WTC11 (cell line): ENCODE measurements around the gene DNAJC16. TPM values are rescaled to one million over a fixed set of nuclear protein-coding genes. Genes with fewer than 3 reads are reported as not detected.

Experiments
- ATAC-seq: fragments of 200-7000 bp; cut with Tn5 transposase; 2 replicates; pipeline ENCODE4 v1.10.0; 2021; ENCODE audit warnings: mild to moderate bottlenecking, moderate library complexity
- CTCF ChIA-PET: fragments of 300-600 bp; sonication (Branson Sonifier 250); formaldehyde crosslinking; loops from one replicate; lab custom pipeline; 2021; ENCODE audit warnings: antibody characterized with exemption; lab: Charles Lee
- POLR2A ChIA-PET: fragments of 350-600 bp; sonication (Branson Sonifier 250); formaldehyde crosslinking; loops from one replicate; lab custom pipeline; 2021; ENCODE audit warnings: antibody characterized with exemption; lab: Charles Lee
- DNase-seq: peaks from one replicate; pipeline ENCODE4 v3.0.0; 2021; ENCODE audit warnings: low spot score
- H3K27ac Mint-ChIP-seq: 2 replicates; pipeline ENCODE4 v1.8.0; 2021; ENCODE audit warnings: mixed read lengths
- H3K27me3 Mint-ChIP-seq: 2 replicates; pipeline ENCODE4 v1.8.0; 2021; ENCODE audit warnings: low read depth, mild to moderate bottlenecking, moderate library complexity, mixed read lengths
- H3K36me3 Mint-ChIP-seq: 2 replicates; pipeline ENCODE4 v1.8.0; 2021; ENCODE audit warnings: mixed read lengths
- H3K4me1 Mint-ChIP-seq: 2 replicates; pipeline ENCODE4 v1.8.0; 2022; ENCODE audit warnings: mixed read lengths
- H3K4me3 Mint-ChIP-seq: 2 replicates; pipeline ENCODE4 v1.8.0; 2021; ENCODE audit warnings: mild to moderate bottlenecking, moderate library complexity, mixed read lengths
- H3K9me3 Mint-ChIP-seq: 2 replicates; pipeline ENCODE4 v1.8.0; 2021; ENCODE audit warnings: mixed read lengths
- EMX1 ChIP-seq: fragments of 250-450 bp; sonication (Bioruptor Pico); IDR thresholded peaks from 2 replicates; pipeline ENCODE4 v1.8.0; 2021; ENCODE audit warnings: mild to moderate bottlenecking
- FOXJ3 ChIP-seq: sonication (generic); formaldehyde crosslinking; IDR thresholded peaks from 2 replicates; pipeline ENCODE4 v1.9.0; 2021; ENCODE audit warnings: missing genetic modification reagents, mild to moderate bottlenecking, borderline replicate concordance
- FOXP1 ChIP-seq: sonication (generic); formaldehyde crosslinking; IDR thresholded peaks from 2 replicates; pipeline ENCODE4 v1.8.0; 2022; ENCODE audit warnings: missing genetic modification reagents, mild to moderate bottlenecking, moderate library complexity, borderline replicate concordance
- GABPB1 ChIP-seq: sonication (generic); formaldehyde crosslinking; IDR thresholded peaks from 2 replicates; pipeline ENCODE4 v1.8.1; 2023; ENCODE audit warnings: mild to moderate bottlenecking, missing genetic modification reagents
- JAZF1 ChIP-seq: fragments of 250-450 bp; sonication (Bioruptor Pico); IDR thresholded peaks from 2 replicates; pipeline ENCODE4 v1.9.0; 2021; ENCODE audit warnings: moderate library complexity, mild to moderate bottlenecking, inconsistent platforms
- SMAD4 ChIP-seq: sonication (generic); formaldehyde crosslinking; IDR thresholded peaks from 2 replicates; pipeline ENCODE4 v1.8.0; 2022; ENCODE audit warnings: mild to moderate bottlenecking, missing genetic modification reagents
- SOX15 ChIP-seq: fragments of 250-450 bp; sonication (Bioruptor Pico); IDR thresholded peaks from 2 replicates; pipeline ENCODE4 v1.9.0; 2021; ENCODE audit warnings: mild to moderate bottlenecking
- SP1 ChIP-seq: sonication (generic); formaldehyde crosslinking; conservative IDR thresholded peaks from 2 replicates; pipeline ENCODE4 v1.8.1; 2022; ENCODE audit warnings: missing genetic modification reagents
- TCF7 ChIP-seq: sonication (generic); formaldehyde crosslinking; IDR thresholded peaks from 2 replicates; pipeline ENCODE4 v1.8.0; 2022; ENCODE audit warnings: mild to moderate bottlenecking, low read depth, missing genetic modification reagents, moderate library complexity
- TEAD1 ChIP-seq: sonication (generic); formaldehyde crosslinking; IDR thresholded peaks from 2 replicates; pipeline ENCODE4 v1.8.0; 2022; ENCODE audit warnings: mild to moderate bottlenecking, missing genetic modification reagents
- TEAD4 ChIP-seq: sonication (generic); formaldehyde crosslinking; IDR thresholded peaks from 2 replicates; pipeline ENCODE4 v1.8.0; 2022; ENCODE audit warnings: mild to moderate bottlenecking, missing genetic modification reagents
- ZNF121 ChIP-seq: sonication (generic); formaldehyde crosslinking; IDR thresholded peaks from 2 replicates; pipeline ENCODE4 v1.8.0; 2023; ENCODE audit warnings: missing genetic modification reagents
- ZNF232 ChIP-seq: sonication (generic); formaldehyde crosslinking; IDR thresholded peaks from 2 replicates; pipeline ENCODE4 v1.8.0; 2022; ENCODE audit warnings: mild to moderate bottlenecking, missing genetic modification reagents
- ZNF263 ChIP-seq: sonication (generic); formaldehyde crosslinking; IDR thresholded peaks from 2 replicates; pipeline ENCODE4 v1.8.1; 2022; ENCODE audit warnings: low read depth, mild to moderate bottlenecking, moderate library complexity, missing genetic modification reagents
- ZNF671 ChIP-seq: fragments of 250-450 bp; sonication (Bioruptor Pico); IDR thresholded peaks from 2 replicates; pipeline ENCODE4 v1.8.0; 2021; ENCODE audit warnings: mild to moderate bottlenecking
- total RNA-seq: library from RNA; stranded (reverse); gene quantifications from 3 replicates; pipeline ENCODE4 v1.2.3, GENCODE V29; 2021
- TF ChIP-seq, protein P1 (sequence below): sonication (generic); formaldehyde crosslinking; IDR thresholded peaks from 2 replicates; pipeline ENCODE4 v1.8.1; 2023; ENCODE audit warnings: mild to moderate bottlenecking, moderate library complexity, missing genetic modification reagents
- TF ChIP-seq, protein P2 (sequence below): sonication (generic); formaldehyde crosslinking; IDR thresholded peaks from 2 replicates; pipeline ENCODE4 v1.8.0; 2023; ENCODE audit warnings: missing genetic modification reagents
- TF ChIP-seq, protein P3 (sequence below): sonication (generic); formaldehyde crosslinking; IDR thresholded peaks from 2 replicates; pipeline ENCODE4 v1.8.1; 2023; ENCODE audit warnings: mild to moderate bottlenecking, missing genetic modification reagents
- TF ChIP-seq, protein P4 (sequence below): sonication (generic); formaldehyde crosslinking; IDR thresholded peaks from 2 replicates; pipeline ENCODE4 v1.8.1; 2023; ENCODE audit warnings: mild to moderate bottlenecking, missing genetic modification reagents, moderate library complexity
- TF ChIP-seq, protein P5 (sequence below): sonication (generic); formaldehyde crosslinking; IDR thresholded peaks from 2 replicates; pipeline ENCODE4 v1.8.1; 2022; ENCODE audit warnings: mild to moderate bottlenecking, missing genetic modification reagents, moderate library complexity, borderline replicate concordance
- TF ChIP-seq, protein P6 (sequence below): sonication (generic); formaldehyde crosslinking; IDR thresholded peaks from 2 replicates; pipeline ENCODE4 v1.8.0; 2023; ENCODE audit warnings: missing genetic modification reagents, mild to moderate bottlenecking, borderline replicate concordance

Gene DNAJC16
- total RNA-seq, 1 experiment from 2014 or later: 16.4 TPM

DNA sequence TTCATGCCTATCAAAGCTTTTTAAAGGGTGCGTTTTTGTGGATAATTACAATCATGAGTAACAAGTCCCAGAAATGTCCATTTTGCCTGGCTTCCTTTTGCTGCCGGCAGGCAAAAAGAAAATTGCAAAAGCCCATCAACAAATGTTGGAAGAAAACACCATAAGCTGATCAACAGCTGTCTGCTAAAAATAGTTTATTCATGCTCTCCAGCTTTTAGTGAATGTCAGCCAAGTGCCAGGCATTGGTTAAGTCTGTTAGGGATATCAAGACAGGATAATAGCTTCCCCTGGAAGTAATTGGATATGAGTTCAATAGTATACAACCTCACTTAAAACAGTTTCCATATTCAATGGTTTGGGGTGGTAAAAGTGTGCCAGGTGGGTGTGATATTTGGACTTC is 71.8 kb downstream of the DNAJC16 start (continued):
- TF ChIP-seq, protein P1, sequence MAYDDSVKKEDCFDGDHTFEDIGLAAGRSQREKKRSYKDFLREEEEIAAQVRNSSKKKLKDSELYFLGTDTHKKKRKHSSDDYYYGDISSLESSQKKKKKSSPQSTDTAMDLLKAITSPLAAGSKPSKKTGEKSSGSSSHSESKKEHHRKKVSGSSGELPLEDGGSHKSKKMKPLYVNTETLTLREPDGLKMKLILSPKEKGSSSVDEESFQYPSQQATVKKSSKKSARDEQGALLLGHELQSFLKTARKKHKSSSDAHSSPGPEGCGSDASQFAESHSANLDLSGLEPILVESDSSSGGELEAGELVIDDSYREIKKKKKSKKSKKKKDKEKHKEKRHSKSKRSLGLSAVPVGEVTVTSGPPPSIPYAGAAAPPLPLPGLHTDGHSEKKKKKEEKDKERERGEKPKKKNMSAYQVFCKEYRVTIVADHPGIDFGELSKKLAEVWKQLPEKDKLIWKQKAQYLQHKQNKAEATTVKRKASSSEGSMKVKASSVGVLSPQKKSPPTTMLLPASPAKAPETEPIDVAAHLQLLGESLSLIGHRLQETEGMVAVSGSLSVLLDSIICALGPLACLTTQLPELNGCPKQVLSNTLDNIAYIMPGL (CRISPR knock-in tag): no peak
- TF ChIP-seq SOX15: no peak
- TF ChIP-seq, all 79 proteins: peak for 0

DNA sequence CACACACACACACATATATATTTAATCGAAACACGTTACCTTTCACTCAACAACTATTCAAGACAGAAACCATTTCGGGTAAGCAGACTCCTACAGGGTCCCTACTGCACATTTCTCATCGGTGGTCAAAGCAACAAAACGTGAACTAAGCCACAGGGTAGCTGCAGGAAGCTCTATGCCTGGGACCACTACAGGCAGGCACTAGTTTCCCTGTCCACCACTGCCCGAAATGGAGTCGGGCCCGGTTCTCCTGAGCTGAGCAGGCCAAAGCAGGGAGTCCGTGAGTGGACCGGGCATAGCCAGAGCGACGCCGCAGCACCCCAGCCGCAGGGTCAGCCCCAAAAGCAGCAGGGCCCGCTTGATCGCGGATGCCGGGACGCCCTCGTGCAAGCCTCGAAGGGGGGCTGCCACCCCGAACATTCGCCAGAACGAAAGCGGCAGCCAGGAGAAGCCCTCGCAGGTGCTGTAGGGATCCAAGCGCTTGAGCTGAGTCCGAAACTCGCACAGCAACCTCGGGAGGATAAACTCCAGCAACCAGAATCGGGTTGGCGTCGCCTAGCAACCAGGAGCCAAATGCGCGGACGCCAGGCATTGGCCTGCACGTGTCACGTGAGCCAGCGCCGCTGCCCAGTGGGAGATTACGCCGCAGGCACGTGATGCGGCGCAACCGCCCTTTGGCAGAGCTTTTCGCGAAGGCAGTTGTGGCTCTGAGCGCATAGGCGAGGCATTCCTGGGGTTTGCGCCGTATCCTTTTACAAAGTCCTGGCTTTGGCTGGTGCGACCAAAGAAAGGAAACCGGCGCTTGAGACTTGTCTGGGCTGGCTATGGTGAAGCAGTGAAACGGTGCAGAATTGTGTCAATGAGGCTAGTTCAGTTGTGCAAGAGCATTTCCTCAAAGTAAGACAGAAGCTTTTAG is 76.7 kb downstream of the DNAJC16 start:
- ChIA-PET CTCF (interaction anchor here (0.7 to 1.2 kb wide), 7 partner anchors 9 to 154 kb away, joined by 3 to 7 read pairs (median 3); no protein-coding TSS in a partner anchor), POLR2A (interaction anchor here (0.6 to 1.5 kb wide), 6 partner anchors 11 to 76 kb away, joined by 3 to 7 read pairs (median 3); no protein-coding TSS in a partner anchor)
- Mint-ChIP-seq H3K36me3 (no peaks in the 10 kb centered on the region), H3K4me3 (peak overlapping the region; percentile 69), H3K27ac (peak overlapping the region; percentile 31; the same call in 1 of the 2 replicates), H3K27me3 (peaks cover 41% of the 10 kb centered on the region), H3K9me3 (peaks cover 8% of the 10 kb centered on the region; the same call in 1 of the 2 replicates), H3K4me1 (peaks cover 7% of the 10 kb centered on the region)
- ATAC-seq (peak; percentile 94), DNase-seq (peak; percentile 97)
- TF ChIP-seq SP1 (CRISPR knock-in tag) (peak; percentile 91), EMX1 (no peak), ZNF263 (CRISPR knock-in tag) (peak; percentile 73), GABPB1 (CRISPR knock-in tag) (peak; percentile 77), SOX15 (no peak), TEAD1 (CRISPR knock-in tag) (peak; percentile 99), TCF7 (CRISPR knock-in tag) (peak; percentile 97), ZNF232 (peak; percentile 99), JAZF1 (no peak), SMAD4 (CRISPR knock-in tag) (peak; percentile 84; the same call in 1 of the 2 replicates), TEAD4 (peak; percentile 78; the same call in 1 of the 2 replicates), FOXP1 (CRISPR knock-in tag) (peak; percentile 100), ZNF121 (peak; percentile 70; the same call in 1 of the 2 replicates), ZNF671 (CRISPR knock-in tag) (no peak), FOXJ3 (CRISPR knock-in tag) (peak; percentile 81; the same call in 1 of the 2 replicates)
- TF ChIP-seq, protein P1 (CRISPR knock-in tag): peak; percentile 67; the same call in 1 of the 2 replicates
- TF ChIP-seq, protein P2, sequence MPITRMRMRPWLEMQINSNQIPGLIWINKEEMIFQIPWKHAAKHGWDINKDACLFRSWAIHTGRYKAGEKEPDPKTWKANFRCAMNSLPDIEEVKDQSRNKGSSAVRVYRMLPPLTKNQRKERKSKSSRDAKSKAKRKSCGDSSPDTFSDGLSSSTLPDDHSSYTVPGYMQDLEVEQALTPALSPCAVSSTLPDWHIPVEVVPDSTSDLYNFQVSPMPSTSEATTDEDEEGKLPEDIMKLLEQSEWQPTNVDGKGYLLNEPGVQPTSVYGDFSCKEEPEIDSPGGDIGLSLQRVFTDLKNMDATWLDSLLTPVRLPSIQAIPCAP (CRISPR knock-in tag): peak; percentile 97
- TF ChIP-seq, protein P3, sequence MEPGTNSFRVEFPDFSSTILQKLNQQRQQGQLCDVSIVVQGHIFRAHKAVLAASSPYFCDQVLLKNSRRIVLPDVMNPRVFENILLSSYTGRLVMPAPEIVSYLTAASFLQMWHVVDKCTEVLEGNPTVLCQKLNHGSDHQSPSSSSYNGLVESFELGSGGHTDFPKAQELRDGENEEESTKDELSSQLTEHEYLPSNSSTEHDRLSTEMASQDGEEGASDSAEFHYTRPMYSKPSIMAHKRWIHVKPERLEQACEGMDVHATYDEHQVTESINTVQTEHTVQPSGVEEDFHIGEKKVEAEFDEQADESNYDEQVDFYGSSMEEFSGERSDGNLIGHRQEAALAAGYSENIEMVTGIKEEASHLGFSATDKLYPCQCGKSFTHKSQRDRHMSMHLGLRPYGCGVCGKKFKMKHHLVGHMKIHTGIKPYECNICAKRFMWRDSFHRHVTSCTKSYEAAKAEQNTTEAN (CRISPR knock-in tag): peak; percentile 97
- TF ChIP-seq, protein P4, sequence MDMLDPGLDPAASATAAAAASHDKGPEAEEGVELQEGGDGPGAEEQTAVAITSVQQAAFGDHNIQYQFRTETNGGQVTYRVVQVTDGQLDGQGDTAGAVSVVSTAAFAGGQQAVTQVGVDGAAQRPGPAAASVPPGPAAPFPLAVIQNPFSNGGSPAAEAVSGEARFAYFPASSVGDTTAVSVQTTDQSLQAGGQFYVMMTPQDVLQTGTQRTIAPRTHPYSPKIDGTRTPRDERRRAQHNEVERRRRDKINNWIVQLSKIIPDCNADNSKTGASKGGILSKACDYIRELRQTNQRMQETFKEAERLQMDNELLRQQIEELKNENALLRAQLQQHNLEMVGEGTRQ (CRISPR knock-in tag): peak; percentile 100
- TF ChIP-seq, protein P5, sequence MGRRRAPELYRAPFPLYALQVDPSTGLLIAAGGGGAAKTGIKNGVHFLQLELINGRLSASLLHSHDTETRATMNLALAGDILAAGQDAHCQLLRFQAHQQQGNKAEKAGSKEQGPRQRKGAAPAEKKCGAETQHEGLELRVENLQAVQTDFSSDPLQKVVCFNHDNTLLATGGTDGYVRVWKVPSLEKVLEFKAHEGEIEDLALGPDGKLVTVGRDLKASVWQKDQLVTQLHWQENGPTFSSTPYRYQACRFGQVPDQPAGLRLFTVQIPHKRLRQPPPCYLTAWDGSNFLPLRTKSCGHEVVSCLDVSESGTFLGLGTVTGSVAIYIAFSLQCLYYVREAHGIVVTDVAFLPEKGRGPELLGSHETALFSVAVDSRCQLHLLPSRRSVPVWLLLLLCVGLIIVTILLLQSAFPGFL (CRISPR knock-in tag): peak; percentile 94
- TF ChIP-seq, protein P6, sequence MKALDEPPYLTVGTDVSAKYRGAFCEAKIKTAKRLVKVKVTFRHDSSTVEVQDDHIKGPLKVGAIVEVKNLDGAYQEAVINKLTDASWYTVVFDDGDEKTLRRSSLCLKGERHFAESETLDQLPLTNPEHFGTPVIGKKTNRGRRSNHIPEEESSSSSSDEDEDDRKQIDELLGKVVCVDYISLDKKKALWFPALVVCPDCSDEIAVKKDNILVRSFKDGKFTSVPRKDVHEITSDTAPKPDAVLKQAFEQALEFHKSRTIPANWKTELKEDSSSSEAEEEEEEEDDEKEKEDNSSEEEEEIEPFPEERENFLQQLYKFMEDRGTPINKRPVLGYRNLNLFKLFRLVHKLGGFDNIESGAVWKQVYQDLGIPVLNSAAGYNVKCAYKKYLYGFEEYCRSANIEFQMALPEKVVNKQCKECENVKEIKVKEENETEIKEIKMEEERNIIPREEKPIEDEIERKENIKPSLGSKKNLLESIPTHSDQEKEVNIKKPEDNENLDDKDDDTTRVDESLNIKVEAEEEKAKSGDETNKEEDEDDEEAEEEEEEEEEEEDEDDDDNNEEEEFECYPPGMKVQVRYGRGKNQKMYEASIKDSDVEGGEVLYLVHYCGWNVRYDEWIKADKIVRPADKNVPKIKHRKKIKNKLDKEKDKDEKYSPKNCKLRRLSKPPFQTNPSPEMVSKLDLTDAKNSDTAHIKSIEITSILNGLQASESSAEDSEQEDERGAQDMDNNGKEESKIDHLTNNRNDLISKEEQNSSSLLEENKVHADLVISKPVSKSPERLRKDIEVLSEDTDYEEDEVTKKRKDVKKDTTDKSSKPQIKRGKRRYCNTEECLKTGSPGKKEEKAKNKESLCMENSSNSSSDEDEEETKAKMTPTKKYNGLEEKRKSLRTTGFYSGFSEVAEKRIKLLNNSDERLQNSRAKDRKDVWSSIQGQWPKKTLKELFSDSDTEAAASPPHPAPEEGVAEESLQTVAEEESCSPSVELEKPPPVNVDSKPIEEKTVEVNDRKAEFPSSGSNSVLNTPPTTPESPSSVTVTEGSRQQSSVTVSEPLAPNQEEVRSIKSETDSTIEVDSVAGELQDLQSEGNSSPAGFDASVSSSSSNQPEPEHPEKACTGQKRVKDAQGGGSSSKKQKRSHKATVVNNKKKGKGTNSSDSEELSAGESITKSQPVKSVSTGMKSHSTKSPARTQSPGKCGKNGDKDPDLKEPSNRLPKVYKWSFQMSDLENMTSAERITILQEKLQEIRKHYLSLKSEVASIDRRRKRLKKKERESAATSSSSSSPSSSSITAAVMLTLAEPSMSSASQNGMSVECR (CRISPR knock-in tag): peak; percentile 98; the same call in 1 of the 2 replicates
